ENCODE measurements around the gene TIGD3.

DNA sequence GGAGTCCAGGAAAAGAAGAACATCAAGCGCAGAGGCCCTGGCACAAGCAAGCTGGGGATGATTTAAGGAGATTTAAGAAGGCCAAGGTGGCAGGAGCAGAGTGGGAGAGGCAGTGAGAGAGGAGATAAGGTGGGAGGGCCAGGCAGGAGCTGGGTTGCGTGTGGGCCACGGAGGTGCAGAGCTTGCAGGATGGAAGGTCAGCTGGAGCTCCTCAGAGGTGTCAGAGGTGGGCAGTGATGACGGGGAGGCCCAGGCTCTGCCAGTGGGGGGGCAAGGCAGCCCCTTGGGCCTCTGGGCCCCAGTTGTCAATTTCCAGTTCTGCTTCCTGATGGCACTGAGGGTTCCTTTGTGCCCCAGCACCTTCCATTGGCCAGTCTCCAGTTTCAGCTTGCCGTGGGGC, 38.3 kb downstream of the TIGD3 start:
- TF ChIP-seq, protein P1, sequence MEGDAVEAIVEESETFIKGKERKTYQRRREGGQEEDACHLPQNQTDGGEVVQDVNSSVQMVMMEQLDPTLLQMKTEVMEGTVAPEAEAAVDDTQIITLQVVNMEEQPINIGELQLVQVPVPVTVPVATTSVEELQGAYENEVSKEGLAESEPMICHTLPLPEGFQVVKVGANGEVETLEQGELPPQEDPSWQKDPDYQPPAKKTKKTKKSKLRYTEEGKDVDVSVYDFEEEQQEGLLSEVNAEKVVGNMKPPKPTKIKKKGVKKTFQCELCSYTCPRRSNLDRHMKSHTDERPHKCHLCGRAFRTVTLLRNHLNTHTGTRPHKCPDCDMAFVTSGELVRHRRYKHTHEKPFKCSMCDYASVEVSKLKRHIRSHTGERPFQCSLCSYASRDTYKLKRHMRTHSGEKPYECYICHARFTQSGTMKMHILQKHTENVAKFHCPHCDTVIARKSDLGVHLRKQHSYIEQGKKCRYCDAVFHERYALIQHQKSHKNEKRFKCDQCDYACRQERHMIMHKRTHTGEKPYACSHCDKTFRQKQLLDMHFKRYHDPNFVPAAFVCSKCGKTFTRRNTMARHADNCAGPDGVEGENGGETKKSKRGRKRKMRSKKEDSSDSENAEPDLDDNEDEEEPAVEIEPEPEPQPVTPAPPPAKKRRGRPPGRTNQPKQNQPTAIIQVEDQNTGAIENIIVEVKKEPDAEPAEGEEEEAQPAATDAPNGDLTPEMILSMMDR (conservative IDR thresholded peaks at IDR 0.05; ENCODE audit: low read depth in 2 of 2): no peak
- TF ChIP-seq POLR2AphosphoS5 (IDR thresholded peaks at IDR 0.05; ENCODE audit: low read depth): no peak
- TF ChIP-seq EZH2 (IDR thresholded peaks at IDR 0.05; ENCODE audit: low read depth, unreplicated experiment): no peak
- TF ChIP-seq CREB1 (CRISPR knock-in tag; IDR thresholded peaks at IDR 0.05; ENCODE audit: low read depth): no peak
- TF ChIP-seq, protein P2, sequence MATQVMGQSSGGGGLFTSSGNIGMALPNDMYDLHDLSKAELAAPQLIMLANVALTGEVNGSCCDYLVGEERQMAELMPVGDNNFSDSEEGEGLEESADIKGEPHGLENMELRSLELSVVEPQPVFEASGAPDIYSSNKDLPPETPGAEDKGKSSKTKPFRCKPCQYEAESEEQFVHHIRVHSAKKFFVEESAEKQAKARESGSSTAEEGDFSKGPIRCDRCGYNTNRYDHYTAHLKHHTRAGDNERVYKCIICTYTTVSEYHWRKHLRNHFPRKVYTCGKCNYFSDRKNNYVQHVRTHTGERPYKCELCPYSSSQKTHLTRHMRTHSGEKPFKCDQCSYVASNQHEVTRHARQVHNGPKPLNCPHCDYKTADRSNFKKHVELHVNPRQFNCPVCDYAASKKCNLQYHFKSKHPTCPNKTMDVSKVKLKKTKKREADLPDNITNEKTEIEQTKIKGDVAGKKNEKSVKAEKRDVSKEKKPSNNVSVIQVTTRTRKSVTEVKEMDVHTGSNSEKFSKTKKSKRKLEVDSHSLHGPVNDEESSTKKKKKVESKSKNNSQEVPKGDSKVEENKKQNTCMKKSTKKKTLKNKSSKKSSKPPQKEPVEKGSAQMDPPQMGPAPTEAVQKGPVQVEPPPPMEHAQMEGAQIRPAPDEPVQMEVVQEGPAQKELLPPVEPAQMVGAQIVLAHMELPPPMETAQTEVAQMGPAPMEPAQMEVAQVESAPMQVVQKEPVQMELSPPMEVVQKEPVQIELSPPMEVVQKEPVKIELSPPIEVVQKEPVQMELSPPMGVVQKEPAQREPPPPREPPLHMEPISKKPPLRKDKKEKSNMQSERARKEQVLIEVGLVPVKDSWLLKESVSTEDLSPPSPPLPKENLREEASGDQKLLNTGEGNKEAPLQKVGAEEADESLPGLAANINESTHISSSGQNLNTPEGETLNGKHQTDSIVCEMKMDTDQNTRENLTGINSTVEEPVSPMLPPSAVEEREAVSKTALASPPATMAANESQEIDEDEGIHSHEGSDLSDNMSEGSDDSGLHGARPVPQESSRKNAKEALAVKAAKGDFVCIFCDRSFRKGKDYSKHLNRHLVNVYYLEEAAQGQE (IDR thresholded peaks at IDR 0.05; ENCODE audit: unreplicated experiment): no peak
- no peak for TF ChIP-seq EZH2phosphoT487 (IDR thresholded peaks at IDR 0.05; ENCODE audit: unreplicated experiment)
- TF ChIP-seq JUNB (IDR thresholded peaks at IDR 0.05; ENCODE audit: unreplicated experiment): no peak
- TF ChIP-seq, protein P3, sequence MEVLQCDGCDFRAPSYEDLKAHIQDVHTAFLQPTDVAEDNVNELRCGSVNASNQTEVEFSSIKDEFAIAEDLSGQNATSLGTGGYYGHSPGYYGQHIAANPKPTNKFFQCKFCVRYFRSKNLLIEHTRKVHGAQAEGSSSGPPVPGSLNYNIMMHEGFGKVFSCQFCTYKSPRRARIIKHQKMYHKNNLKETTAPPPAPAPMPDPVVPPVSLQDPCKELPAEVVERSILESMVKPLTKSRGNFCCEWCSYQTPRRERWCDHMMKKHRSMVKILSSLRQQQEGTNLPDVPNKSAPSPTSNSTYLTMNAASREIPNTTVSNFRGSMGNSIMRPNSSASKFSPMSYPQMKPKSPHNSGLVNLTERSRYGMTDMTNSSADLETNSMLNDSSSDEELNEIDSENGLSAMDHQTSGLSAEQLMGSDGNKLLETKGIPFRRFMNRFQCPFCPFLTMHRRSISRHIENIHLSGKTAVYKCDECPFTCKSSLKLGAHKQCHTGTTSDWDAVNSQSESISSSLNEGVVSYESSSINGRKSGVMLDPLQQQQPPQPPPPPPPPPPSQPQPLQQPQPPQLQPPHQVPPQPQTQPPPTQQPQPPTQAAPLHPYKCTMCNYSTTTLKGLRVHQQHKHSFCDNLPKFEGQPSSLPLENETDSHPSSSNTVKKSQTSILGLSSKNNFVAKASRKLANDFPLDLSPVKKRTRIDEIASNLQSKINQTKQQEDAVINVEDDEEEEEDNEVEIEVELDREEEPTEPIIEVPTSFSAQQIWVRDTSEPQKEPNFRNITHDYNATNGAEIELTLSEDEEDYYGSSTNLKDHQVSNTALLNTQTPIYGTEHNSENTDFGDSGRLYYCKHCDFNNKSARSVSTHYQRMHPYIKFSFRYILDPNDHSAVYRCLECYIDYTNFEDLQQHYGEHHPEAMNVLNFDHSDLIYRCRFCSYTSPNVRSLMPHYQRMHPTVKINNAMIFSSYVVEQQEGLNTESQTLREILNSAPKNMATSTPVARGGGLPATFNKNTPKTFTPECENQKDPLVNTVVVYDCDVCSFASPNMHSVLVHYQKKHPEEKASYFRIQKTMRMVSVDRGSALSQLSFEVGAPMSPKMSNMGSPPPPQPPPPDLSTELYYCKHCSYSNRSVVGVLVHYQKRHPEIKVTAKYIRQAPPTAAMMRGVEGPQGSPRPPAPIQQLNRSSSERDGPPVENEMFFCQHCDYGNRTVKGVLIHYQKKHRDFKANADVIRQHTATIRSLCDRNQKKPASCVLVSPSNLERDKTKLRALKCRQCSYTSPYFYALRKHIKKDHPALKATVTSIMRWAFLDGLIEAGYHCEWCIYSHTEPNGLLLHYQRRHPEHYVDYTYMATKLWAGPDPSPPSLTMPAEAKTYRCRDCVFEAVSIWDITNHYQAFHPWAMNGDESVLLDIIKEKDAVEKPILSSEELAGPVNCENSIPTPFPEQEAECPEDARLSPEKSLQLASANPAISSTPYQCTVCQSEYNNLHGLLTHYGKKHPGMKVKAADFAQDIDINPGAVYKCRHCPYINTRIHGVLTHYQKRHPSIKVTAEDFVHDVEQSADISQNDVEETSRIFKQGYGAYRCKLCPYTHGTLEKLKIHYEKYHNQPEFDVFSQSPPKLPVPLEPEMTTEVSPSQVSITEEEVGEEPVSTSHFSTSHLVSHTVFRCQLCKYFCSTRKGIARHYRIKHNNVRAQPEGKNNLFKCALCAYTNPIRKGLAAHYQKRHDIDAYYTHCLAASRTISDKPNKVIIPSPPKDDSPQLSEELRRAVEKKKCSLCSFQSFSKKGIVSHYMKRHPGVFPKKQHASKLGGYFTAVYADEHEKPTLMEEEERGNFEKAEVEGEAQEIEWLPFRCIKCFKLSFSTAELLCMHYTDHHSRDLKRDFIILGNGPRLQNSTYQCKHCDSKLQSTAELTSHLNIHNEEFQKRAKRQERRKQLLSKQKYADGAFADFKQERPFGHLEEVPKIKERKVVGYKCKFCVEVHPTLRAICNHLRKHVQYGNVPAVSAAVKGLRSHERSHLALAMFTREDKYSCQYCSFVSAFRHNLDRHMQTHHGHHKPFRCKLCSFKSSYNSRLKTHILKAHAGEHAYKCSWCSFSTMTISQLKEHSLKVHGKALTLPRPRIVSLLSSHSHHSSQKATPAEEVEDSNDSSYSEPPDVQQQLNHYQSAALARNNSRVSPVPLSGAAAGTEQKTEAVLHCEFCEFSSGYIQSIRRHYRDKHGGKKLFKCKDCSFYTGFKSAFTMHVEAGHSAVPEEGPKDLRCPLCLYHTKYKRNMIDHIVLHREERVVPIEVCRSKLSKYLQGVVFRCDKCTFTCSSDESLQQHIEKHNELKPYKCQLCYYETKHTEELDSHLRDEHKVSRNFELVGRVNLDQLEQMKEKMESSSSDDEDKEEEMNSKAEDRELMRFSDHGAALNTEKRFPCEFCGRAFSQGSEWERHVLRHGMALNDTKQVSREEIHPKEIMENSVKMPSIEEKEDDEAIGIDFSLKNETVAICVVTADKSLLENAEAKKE (CRISPR knock-in tag; IDR thresholded peaks at IDR 0.05): no peak
- TF ChIP-seq NANOG (IDR thresholded peaks at IDR 0.05; ENCODE audit: borderline replicate concordance): no peak
- TF ChIP-seq, protein P4, sequence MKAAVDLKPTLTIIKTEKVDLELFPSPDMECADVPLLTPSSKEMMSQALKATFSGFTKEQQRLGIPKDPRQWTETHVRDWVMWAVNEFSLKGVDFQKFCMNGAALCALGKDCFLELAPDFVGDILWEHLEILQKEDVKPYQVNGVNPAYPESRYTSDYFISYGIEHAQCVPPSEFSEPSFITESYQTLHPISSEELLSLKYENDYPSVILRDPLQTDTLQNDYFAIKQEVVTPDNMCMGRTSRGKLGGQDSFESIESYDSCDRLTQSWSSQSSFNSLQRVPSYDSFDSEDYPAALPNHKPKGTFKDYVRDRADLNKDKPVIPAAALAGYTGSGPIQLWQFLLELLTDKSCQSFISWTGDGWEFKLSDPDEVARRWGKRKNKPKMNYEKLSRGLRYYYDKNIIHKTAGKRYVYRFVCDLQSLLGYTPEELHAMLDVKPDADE (IDR thresholded peaks at IDR 0.05): no peak
- TF ChIP-seq ZNF331 (CRISPR knock-in tag; IDR thresholded peaks at IDR 0.05; ENCODE audit: low read depth): no peak
- no peak for TF ChIP-seq STAT1 (IDR thresholded peaks at IDR 0.05; ENCODE audit: unreplicated experiment)
- TF ChIP-seq ZNF114 (CRISPR knock-in tag; IDR thresholded peaks at IDR 0.05): no peak

Measured in GM23338 (cell line).